A549 treated with dexamethasone at 1 μM for 4 hours (cell line): ENCODE measurements around the gene OR4F3. TPM values are rescaled to one million over a fixed set of nuclear protein-coding genes. Genes with fewer than 3 reads are reported as not detected.

Experiments used
- total RNA-seq: library from RNA; stranded (reverse); fragments of 200-300 nt; extraction: Qiagen RNA extraction; gene quantifications from 5 replicates; pipeline ENCODE4 v1.2.3, GENCODE V29; 2022

The OR4F3 gene
- not detected in 5 replicates for total RNA-seq

GRCh38 chr5:181366968-181367367 is at the start of gene OR4F3:
Gene OR4F3, plus strand, starts transcription at chr5:181367268.

Other genes starting within 250 kb of the OR4F3 start
- not detected in 5 replicates for gene OR2V1, start 236.1 kb upstream of the OR4F3 start, total RNA-seq
- gene OR2V2, start 219.7 kb upstream of the OR4F3 start, total RNA-seq: not detected in 5 replicates
- 30.2 to 42.5 TPM (median 40.0 TPM) in 5 replicates for gene TRIM7, start 162.1 kb upstream of the OR4F3 start, total RNA-seq
- 19.0 to 28.2 TPM (median 27.0 TPM) in 5 replicates for gene TRIM41, start 144.0 kb upstream of the OR4F3 start, total RNA-seq
- gene RACK1, start 123.4 kb upstream of the OR4F3 start, total RNA-seq: 3,273 to 3,793 TPM (median 3,359 TPM) in 5 replicates
- 5.3 to 7.9 TPM (median 6.1 TPM) in 5 replicates for gene TRIM52, start 106.1 kb upstream of the OR4F3 start, total RNA-seq